Bone marrow (tissue), 2 donors: ENCODE measurements around the gene LILRB5.
"Not testable (repeated sequence)": the region's sequence is repeated elsewhere in the genome, so short reads cannot be mapped to it uniquely, and the experiment has no call there.

Experiments used
- DNase-seq, 2 donors: peaks; one replicate each; lab custom pipeline; 2025; lab: John Stamatoyannopoulos, UW

The LILRB5 gene

DNA sequence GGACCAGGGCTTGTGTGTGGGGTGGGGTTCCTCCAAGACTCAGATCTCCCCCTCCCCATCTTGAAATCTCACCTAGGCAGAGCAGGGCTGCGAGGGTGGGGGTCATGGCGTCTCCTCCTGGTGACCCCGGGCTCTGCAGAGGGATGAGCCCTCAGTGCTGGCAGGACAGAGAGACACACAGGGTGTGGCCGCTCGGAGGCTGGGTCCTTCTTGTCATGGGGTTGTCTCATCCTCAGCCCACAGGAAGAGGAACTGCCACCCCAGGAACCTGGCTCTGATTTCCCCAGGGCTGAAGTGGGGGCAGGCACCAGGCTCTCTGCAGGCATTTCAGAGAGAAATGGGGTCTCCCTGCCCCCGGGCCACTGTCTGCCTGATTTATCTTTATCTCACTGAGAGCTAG, 14.4 kb downstream of the LILRB5 start, which contains the start of gene LILRA6:
TSS of gene LILRA6 (minus strand) at position 145 of the 400 bp plus-strand sequence.
- not testable (repeated sequence) for DNase-seq

DNA sequence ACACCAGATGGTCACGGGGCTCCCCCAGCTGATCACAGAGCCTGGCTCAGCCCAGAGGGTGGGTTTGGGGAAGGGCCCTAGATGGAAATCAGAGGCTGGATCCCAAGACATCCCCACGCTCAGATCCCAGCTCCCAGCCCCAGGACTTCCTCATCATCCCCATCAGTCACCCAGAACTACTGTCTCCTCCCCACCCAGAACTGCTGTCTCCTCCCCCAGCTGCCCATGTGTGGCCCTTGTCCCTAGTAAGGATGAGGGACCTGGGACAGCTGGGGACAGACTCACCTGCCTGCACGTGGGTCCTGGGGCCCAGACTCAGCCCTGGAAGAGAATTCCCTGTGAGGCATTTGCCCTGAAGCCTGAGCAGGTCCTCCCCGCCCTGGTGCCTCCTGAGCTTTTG, 14.8 kb downstream of the LILRB5 start:
- DNase-seq = not testable (repeated sequence)

DNA sequence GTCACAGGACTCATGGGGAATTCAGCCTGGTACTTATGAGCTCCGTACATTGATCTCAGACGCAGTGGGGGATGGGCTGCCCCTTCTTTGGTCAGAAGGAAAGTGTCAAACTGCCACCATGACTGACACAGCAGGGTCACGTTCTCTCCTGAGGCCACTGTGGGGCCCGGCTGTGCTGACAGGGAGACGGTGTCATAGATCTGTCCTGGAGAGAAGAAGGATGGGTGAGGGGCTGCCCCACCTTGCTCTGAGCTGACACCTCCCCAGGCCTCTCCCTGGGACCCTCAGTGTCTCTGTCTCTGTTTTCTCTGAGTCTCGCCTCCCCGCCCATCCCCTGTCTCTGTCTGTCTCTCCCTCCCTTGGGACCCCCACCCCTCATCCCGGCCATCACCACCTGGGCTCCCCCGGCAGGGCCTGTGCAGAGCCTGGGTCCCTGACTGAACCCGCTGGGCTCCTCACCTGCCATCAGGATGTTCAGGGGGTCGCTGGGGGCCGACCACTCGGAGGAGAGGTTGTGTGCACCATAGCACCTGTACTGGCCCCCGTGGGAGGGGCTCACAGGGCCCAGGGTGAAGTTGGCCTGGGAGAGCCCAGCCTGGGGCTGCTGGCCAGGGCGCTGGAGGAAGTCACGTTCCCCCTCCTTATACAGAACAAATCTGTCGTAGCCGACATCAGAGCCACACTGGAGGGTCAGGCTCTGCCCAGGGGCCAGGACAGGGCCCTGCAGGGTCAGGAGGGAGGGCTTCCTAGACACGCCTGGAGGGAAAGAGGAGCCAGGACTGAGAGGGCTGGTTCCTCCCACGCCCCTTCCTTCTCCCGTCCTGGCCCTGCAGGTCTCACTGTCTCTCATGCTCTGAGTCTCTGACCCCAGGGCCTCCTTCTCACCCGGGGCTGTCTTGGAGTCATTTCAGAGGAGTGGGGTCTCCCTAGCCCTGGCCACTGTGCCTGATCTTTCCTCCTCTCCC, 16.4 kb downstream of the LILRB5 start:
- not testable (repeated sequence) for DNase-seq

DNA sequence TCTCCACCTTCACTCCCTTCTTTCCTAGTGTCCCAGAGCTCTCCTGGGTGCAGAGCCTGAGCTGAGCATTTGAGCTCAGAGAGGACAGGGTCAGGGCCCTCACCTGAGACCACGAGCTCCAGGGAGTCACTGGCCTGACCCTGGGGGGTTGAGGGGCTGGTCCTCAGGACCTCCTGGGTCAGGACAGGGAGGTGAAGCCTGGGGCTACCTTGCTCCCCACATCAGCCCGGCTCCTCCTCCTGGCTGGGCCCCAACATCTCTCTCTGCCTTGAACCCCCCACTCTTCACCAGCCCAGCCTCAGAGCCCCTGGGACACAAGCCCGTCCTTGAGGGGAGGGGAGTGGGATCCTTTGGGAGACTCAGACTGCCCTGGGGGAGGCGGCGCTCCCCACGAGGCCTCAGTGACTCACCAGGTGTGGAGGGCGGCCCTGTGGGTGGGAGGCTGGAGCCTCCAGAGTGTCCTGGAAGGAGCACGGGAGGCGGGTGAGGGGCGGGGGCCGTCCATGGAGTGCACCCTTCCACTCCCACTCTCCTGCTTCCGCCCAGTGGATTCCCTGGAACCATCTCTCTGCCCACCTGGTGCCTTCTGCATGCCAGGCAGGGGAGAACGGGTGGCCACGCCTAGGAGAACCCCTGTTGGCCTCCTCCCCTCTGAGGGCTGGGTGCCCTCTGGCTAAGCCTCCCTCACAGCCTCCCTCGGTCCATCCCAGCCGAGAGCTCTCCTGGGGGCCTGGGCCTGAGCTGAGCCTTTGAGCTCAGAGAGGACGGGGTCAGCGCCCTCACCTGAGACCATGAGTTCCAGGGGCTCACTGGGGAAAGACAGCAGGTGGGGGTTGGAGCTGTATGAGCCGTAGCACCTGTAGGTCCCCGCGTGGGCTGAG, 17.3 kb downstream of the LILRB5 start:
- not testable (repeated sequence) for DNase-seq

DNA sequence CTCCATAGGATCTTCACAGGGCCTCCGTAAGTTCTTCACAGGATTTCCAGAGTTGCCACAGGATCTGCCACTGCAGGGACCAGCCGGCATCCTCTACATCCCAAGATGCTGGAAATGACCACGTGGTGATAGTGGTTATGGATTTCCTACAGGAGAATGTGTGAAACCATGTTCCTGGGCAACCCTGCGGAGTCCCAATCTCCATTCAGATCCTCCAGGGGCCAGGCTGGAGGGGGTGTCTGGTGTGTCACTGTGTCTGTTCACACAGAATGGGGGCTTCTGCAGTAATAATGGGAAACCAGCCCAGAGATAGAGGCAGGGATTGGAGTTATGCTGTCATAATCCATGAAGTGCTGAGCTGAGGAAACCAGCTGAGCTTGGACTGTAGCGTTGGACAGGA, 23.1 kb downstream of the LILRB5 start:
- DNase-seq = no peak

DNA sequence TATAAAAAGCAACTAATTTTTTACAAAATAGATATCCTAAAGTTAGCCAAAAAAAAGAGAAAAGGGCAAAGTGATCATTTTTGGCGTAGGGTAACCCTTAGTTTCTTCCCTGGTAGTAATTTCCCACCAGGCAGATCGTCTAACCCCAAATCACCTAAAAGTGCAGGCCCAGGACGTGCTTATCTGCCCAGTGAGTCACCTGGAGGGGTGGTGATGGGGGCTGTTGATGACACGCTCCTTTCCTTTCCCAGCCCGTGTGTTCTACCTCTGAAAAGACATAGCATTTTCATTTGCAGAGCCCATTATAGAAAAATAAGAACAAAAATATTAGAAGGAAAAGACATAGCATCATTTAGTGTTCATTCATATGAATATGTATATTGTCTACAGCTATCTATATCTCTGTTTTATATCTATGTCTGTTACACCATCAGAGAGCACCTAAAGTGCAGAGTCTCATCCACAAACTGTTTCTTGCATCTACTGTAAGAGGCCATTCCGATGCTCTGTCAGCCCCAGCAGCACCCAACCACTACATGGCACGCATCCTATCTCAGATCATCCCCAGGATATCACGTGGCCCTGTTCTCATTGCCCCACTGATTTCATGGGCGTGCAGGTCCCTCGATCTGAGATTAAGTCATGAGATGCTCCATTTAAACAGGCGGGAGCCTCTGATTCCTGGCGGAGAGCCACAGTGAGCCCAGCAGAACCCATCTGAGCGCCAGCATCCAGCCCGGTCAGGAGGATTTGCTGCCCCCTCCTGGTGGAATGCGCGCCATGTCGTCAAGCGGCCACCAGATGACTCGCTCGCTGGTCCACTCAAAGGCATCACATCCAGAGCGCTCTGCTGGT, 25.8 kb downstream of the LILRB5 start:
- DNase-seq = peak; percentile 61 to 75

DNA sequence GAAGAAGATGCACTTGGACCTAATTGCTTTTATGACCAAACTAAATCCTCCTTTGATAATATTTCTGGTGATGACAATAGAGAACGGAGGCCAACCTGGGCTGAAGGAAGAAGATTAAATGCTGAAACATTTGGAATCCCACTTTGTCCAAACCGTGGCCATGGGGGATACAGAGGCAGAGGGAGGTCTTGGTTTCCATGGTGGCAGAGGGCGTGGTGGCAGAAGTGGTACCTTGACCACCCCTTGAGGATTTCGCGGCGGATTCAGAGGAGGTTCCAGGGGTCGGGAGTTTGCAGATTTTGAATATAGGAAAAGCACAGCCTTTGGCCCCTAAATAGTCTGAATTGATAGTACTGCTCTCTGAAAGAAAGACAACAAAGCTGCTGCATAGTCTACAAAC, 27.0 kb downstream of the LILRB5 start:
- DNase-seq = no peak

DNA sequence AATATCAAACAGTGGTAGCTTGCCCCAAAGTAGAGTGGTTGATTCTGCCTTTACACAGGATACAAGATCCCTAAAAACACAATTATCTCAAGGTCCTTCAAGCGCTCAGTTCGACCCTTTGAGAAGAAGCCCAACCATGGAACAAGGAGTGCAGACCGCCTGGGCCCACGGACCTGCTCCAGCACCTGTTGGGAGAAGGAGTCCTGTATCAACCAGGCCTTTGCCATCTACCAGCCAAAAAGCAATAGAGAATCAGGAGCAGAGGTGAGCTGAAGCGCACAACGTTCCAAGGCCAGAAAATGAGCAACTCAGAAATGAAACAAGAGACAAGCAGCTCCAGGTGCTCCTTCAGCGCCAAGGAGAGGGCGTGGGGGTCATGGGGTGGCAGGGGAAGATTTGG, 27.9 kb downstream of the LILRB5 start:
- DNase-seq = no peak

DNA sequence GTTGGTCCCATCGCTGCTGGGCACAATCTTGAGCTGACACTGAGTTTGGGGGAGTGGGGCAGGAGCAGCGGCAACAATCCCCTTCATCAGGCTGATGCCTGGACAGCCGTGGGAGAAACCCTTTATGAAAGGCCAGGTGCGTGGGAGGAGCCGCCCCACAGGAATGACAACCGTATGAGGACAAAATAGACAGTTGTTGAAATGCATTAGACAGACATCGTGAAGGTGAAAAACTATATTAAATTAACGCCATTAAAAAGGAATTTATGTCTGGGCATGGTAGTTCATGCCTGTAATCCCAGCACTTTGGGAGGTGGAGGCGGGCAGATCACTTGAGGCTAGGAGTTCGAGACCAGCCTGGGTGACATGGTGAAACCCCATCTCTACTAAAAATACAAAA, 32.5 kb downstream of the LILRB5 start:
- not testable (repeated sequence) for DNase-seq

DNA sequence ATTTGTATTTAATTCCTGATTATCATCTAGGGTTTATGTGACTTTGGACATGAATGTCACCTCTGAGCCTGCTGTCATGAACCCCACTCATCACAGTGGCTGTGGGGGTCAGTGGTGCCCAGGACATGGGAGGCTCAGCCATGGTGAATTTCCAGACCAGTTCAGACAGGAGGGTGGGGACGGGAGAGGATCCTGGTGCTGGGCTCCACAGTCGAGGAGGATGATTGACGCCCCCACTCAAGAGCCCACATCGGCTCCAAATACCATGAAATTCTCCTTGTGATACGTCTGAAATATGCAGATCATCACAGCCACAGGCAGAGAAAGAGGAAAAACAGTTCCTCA, 33.2 kb downstream of the LILRB5 start:
- DNase-seq = not testable (repeated sequence)

DNA sequence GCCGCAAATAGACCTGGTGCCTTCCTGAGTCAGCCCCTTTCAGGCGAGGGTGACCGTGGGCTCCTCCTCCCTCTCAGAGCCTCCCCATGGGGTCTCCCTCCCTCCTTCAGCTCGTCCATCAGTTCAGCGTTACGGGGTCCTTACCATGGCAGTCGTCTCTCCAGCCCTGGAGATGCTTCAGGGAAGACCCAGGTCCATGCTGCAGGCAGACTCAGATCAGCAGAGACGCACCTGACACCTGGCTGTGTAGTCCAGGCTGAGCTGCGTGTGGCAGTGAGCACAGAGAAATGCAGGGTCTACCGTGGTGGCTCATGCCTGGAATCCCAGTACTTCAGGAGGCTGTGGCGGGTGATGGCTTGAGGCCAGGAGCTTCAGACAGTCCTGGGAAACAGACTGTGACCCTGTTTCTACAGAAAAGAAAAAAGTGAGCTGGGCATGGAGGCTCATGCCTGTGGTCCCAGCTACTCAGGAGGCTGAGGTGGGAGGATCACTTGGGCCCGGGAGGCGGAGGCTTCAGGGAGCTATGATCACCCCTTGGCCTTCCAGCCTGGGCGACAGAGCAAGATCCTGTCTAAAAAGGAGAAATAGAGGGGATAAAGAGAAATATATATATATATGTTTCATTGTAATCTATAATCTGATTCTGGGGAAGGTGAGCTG, 33.7 kb downstream of the LILRB5 start:
- DNase-seq = not testable (repeated sequence)

DNA sequence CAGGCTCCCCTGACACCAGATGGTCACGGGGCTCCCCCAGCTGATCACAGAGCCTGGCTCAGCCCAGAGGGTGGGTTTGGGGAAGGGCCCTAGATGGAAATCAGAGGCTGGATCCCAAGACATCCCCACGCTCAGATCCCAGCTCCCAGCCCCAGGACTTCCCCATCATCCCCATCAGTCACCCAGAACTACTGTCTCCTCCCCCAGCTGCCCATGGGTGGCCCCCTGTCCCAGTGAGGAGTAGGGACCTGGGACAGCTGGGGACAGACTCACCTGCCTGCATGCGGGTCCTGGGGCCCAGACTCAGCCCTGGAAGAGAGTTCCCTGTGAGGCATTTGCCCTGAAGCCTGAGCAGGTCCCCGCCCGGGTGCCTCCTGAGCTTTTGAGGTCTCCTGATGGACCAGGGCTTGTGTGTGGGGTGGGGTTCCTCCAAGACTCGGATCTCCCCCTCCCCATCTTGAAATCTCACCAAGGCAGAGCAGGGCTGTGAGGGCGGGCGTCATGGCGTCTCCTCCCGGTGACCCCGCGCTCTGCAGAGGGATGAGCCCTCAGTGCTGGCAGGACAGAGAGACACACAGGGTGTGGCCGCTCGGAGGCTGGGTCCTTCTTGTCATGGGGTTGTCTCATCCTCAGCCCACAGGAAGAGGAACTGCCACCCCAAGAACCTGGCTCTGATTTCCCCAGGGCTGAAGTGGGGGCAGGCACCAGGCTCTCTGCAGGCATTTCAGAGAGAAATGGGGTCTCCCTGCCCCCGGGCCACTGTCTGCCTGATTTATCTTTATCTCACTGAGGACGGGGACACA, 34.4 kb downstream of the LILRB5 start, which contains the start of gene LILRB3:
TSS of gene LILRB3 (minus strand) at position 534 of the 803 bp plus-strand sequence. CDS start at position 503, 31 bp downstream.
- peak in 1 of 2 donors; percentile 60 for DNase-seq

DNA sequence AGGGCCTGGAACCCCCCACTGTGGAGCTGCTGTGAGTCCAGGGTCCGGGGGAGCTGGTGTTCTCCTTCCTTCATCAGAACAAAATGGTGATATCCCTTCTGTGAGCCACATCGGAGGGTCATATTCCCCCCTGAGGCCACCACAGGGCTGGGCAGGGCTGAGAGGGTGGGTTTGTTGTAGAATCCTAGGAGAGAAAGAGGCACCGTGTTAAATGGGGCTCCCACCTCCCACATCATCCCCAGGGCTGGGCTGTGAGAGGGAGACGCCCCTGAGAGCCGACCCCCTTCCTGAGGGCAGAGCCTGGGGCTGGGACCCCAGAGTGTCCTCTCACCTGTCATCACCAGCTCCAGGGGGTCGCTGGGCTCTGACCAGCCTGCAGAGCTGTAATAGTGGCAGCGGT, 35.1 kb downstream of the LILRB5 start:
- DNase-seq = not testable (repeated sequence)

DNA sequence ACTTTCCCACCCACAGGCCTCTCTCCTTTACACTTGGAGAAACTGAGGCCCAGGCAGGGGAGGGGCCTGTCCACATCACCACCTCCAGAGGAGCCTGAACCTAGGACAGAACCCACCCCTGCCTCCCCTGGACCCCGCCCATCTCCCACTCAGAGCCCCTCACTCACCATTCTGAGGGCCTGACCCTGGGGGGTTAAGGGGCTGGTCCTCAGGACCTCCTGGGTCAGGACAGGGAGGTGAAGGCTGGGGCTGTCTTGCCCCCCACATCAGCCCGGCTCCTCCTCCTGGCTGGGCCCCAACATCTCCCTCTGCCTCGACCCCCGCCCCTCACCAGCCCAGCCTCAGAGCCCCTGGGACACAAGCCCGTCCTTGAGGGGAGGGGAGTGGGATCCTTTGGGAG, 37.4 kb downstream of the LILRB5 start:
- DNase-seq = not testable (repeated sequence)

DNA sequence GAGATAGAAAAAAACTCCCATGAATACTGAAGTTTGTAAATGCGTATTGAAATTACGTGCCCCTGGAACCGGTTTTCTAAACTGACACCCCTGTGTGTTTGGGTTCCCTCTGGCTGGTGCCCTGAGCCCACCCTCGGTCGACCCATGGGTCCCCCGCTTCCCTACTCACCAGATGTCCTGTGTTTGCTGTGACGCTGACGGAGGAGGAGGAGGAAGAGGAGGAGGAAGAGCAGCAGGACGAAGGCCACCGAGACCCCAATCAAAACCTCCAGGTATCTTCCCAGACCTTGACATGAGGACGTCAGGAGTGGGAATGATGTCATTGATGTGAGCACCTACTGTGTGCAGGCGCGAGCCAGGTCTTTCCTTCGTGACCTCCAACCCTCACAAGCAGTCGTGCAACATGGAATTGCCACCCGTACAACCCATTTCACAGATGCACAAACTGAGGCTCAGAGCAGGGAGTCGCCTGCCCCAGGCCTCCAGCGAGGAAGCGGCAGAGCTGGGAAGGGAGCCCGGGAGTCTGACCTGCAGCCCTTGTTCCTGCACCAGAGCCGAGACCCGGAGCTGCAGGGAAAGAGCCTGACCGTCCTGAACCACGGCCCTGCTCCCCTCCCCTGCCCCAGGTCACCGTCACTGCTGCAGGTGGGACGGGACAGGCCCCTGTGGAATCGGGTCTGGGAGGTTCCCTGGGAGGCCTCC, 38.0 kb downstream of the LILRB5 start:
- DNase-seq = no peak

DNA sequence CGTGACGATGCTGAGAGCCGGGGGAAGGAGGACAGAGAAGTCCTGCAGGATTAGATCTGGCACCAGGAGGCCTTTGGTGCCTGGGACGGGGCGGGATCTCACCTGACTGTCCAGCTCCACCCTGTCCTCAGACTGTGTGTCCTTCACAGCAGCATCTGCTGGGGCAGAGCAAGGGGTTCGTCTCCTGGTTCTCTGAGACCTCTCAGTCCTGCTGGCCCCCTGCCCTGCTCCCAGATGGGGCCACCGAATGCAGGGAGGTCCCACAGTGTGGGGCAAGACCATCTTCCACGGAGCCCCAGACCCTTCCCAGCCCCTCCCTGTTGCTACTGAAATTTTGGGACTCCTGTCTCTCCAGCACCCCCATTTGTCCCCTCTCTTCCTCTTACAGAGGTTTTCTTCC, 38.8 kb downstream of the LILRB5 start:
- DNase-seq = no peak

DNA sequence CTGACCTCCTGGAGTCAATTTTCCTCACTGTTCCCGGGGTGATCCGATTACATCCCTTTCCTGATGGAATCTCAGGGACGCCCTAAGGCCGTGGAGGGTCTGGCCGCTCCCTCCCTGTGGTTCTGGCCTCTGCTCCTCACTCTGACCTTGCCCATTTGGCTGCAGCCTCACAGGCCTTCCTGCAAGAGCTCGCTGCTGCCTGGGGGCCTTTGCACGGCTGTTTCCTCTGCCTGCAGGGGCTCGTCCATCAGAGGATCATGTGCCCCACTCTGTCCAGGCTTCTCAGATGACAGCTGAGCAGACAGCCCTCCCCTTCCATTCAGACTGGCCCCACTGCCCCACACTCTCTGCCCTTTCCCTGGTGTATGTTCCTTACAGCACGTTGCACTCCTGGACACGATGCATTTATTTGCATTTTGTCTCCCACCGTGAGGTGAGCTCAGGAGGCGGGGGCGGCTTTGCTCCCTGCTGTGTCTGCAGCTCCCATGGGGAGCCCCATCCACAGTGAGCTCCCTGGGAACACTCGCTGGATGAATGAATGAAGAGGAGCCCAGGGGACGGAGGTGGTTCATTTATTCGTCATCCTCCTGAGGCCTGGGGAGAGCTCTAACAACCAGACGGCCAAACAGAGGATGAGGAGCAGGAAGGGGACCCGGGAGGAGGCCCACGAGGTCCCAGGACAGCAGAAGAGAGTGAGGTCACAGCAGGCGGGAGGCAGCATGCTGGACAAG, 39.4 kb downstream of the LILRB5 start:
- DNase-seq = not testable (repeated sequence)

DNA sequence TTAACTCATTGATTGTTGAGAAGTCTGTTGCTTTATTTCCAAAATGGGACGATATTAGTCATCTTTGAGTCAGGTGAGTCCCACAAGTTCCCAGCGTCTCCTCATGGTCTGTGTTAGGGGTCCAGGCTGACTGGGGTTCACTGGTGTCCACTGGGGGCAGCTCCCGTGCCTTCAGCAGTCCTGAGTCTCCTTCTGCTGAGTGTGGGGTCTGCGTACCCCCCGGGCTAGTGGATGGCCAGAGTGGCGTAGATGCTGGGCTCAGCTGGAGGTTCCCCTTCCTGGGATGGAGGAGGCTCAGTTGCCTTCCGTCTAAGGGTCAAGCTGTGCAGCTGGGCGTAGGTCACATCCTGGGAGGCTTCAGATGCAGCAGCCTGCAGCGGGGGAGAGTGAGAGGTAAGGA, 40.2 kb downstream of the LILRB5 start:
- DNase-seq = no peak

DNA sequence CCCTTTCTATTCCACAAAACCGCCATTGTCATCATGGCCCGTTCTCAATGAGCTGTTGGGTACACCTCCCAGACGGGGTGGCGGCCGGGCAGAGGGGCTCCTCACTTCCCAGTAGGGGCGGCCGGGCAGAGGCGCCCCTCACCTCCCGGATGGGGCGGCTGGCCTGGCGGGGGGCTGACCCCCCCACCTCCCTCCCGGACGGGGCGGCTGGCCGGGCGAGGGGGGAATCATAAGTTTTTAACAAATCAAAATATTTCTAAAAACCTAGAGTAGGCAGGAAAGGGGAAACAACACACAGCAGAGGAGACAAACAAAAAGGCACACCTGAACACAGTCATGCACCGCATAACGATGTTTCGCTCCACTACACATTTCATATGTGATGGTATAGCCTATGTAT, 42.3 kb downstream of the LILRB5 start:
- DNase-seq = not testable (repeated sequence)
